ENCODE results near the gene SOX1.

The SOX1 gene

GRCh38 chr13:112078216-112078615, 11.3 kb downstream of the SOX1 start:
- ATAC-seq (ENCODE audit: low read depth) (0 out of 3 replicates have a peak, but pooled peaks have one; percentile 27), DNase-seq (ENCODE audit: low spot score) (peak; percentile 41)
- H3K27me3 ChIP-seq (ENCODE audit: insufficient read depth, poor library complexity, severe bottlenecking), result peaks cover 53% of the 10 kb centered on the region
- no peak for TF ChIP-seq CTCF (IDR thresholded peaks at IDR 0.05; ENCODE audit: poor library complexity, severe bottlenecking)
- no peaks in the 10 kb centered on the region for H3K9me3 ChIP-seq (ENCODE audit: severe bottlenecking)
- no peaks in the 10 kb centered on the region for H3K4me1 ChIP-seq (ENCODE audit: insufficient read depth, poor library complexity, severe bottlenecking)
- H3K36me3 ChIP-seq (ENCODE audit: low read depth), result no peaks in the 10 kb centered on the region
- no peak overlapping the region for H3K4me3 ChIP-seq (ENCODE audit: severe bottlenecking)
- H3K27ac ChIP-seq (ENCODE audit: poor library complexity, severe bottlenecking), result no peak overlapping the region

- Histone ChIP-seq H3K9me3 (ENCODE audit: severe bottlenecking) (no peaks in the 10 kb centered on the region), H3K36me3 (ENCODE audit: low read depth) (no peaks in the 10 kb centered on the region), H3K27ac (ENCODE audit: poor library complexity, severe bottlenecking) (no peak overlapping the region), H3K27me3 (ENCODE audit: insufficient read depth, poor library complexity, severe bottlenecking) (peaks cover 45% of the 10 kb centered on the region), H3K4me3 (ENCODE audit: severe bottlenecking) (no peak overlapping the region), H3K4me1 (ENCODE audit: insufficient read depth, poor library complexity, severe bottlenecking) (no peaks in the 10 kb centered on the region)
- ATAC-seq (ENCODE audit: low read depth) (no peak), DNase-seq (ENCODE audit: low spot score) (no peak)
- TF ChIP-seq CTCF (IDR thresholded peaks at IDR 0.05; ENCODE audit: poor library complexity, severe bottlenecking), result no peak
These were observed 12.1 kb downstream of the SOX1 start for GRCh38 chr13:112078879-112079531.

- no peak for TF ChIP-seq CTCF (IDR thresholded peaks at IDR 0.05; ENCODE audit: poor library complexity, severe bottlenecking)
- Histone ChIP-seq H3K4me3 (ENCODE audit: severe bottlenecking) (no peak overlapping the region), H3K27ac (ENCODE audit: poor library complexity, severe bottlenecking) (no peak overlapping the region), H3K9me3 (ENCODE audit: severe bottlenecking) (no peaks in the 10 kb centered on the region), H3K27me3 (ENCODE audit: insufficient read depth, poor library complexity, severe bottlenecking) (peaks cover 38% of the 10 kb centered on the region), H3K36me3 (ENCODE audit: low read depth) (no peaks in the 10 kb centered on the region), H3K4me1 (ENCODE audit: insufficient read depth, poor library complexity, severe bottlenecking) (no peaks in the 10 kb centered on the region)
- ATAC-seq (ENCODE audit: low read depth) (no peak), DNase-seq (ENCODE audit: low spot score) (no peak)
These were observed 12.7 kb downstream of the SOX1 start for GRCh38 chr13:112079696-112080095.

GRCh38 chr13:112083971-112084370, 17.0 kb downstream of the SOX1 start:
- Histone ChIP-seq H3K4me3 (ENCODE audit: severe bottlenecking) (no peak overlapping the region), H3K36me3 (ENCODE audit: low read depth) (no peaks in the 10 kb centered on the region), H3K27me3 (ENCODE audit: insufficient read depth, poor library complexity, severe bottlenecking) (peaks cover 6% of the 10 kb centered on the region), H3K4me1 (ENCODE audit: insufficient read depth, poor library complexity, severe bottlenecking) (no peaks in the 10 kb centered on the region), H3K27ac (ENCODE audit: poor library complexity, severe bottlenecking) (no peak overlapping the region), H3K9me3 (ENCODE audit: severe bottlenecking) (no peaks in the 10 kb centered on the region)
- no peak for ATAC-seq (ENCODE audit: low read depth)
- no peak for DNase-seq (ENCODE audit: low spot score)
- TF ChIP-seq CTCF (IDR thresholded peaks at IDR 0.05; ENCODE audit: poor library complexity, severe bottlenecking), result no peak

- ATAC-seq (ENCODE audit: low read depth) (no peak), DNase-seq (ENCODE audit: low spot score) (no peak)
- no peaks in the 10 kb centered on the region for H3K36me3 ChIP-seq (ENCODE audit: low read depth)
- no peak overlapping the region for H3K27ac ChIP-seq (ENCODE audit: poor library complexity, severe bottlenecking)
- H3K4me3 ChIP-seq (ENCODE audit: severe bottlenecking), result no peak overlapping the region
- TF ChIP-seq CTCF (IDR thresholded peaks at IDR 0.05; ENCODE audit: poor library complexity, severe bottlenecking), result no peak
- peaks cover 8% of the 10 kb centered on the region for H3K27me3 ChIP-seq (ENCODE audit: insufficient read depth, poor library complexity, severe bottlenecking)
- H3K4me1 ChIP-seq (ENCODE audit: insufficient read depth, poor library complexity, severe bottlenecking), result peaks cover under 1% of the 10 kb centered on the region
- H3K9me3 ChIP-seq (ENCODE audit: severe bottlenecking), result no peaks in the 10 kb centered on the region
These were observed 25.5 kb downstream of the SOX1 start for GRCh38 chr13:112092453-112092852.
